DND-41 (cell line): Measurements from ENCODE around the gene GLYR1.

Source experiments
- EZH2 ChIP-seq: IDR thresholded peaks from 3 replicates; pipeline ENCODE4 v1.6.1; 2012; ENCODE audit warnings: borderline replicate concordance, low read depth, mild to moderate bottlenecking, moderate library complexity, low read length, inconsistent platforms; ENCODE audit not compliant: severe bottlenecking
- TF ChIP-seq, protein P1 (sequence below): IDR thresholded peaks from 2 replicates; pipeline ENCODE4 v1.5.1; 2012; ENCODE audit warnings: borderline replicate concordance, low read length, moderate library complexity, mild to moderate bottlenecking; ENCODE audit not compliant: poor library complexity, severe bottlenecking; ENCODE audit errors: extremely low read depth

DNA sequence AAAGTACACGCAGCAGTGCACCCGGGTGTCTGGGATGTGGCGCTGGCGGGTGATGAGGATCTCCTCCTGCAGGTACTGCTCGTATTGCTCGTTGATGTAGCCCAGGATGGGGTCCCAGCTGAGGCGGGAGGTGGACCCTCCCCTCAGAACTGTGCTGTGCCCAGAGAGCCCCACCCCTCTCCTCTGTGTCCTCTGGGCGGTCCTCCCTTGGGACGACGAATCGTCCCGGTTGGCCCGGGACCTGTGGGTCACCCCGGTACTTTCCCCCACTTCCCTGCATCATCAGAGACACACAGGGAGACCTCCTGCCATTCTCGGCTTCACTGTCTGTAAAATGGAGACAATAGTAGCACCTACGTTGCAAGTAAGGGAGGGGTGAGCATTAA lies 63.1 kb downstream of the GLYR1 start:
- TF ChIP-seq, protein P1, sequence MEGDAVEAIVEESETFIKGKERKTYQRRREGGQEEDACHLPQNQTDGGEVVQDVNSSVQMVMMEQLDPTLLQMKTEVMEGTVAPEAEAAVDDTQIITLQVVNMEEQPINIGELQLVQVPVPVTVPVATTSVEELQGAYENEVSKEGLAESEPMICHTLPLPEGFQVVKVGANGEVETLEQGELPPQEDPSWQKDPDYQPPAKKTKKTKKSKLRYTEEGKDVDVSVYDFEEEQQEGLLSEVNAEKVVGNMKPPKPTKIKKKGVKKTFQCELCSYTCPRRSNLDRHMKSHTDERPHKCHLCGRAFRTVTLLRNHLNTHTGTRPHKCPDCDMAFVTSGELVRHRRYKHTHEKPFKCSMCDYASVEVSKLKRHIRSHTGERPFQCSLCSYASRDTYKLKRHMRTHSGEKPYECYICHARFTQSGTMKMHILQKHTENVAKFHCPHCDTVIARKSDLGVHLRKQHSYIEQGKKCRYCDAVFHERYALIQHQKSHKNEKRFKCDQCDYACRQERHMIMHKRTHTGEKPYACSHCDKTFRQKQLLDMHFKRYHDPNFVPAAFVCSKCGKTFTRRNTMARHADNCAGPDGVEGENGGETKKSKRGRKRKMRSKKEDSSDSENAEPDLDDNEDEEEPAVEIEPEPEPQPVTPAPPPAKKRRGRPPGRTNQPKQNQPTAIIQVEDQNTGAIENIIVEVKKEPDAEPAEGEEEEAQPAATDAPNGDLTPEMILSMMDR = no peak
- TF ChIP-seq EZH2 = no peak
